Loucy (cell line): ENCODE measurements around the gene PPARGC1A.

Source experiments
- H2AFZ ChIP-seq: fragments of 200-600 bp; sonication (generic); 2 replicates; pipeline ENCODE4 v1.6.0; 2016; ENCODE audit warnings: antibody characterized with exemption, mild to moderate bottlenecking, low read length, moderate library complexity
- H3F3A ChIP-seq: fragments of 200-600 bp; 2 replicates; pipeline ENCODE4 v1.6.0; 2016; ENCODE audit warnings: antibody characterized with exemption, low read depth, mild to moderate bottlenecking
- H3K27me3 ChIP-seq: fragments of 200-600 bp; sonication (generic); 2 replicates; pipeline ENCODE4 v1.6.1; 2014; ENCODE audit warnings: low read length, mild to moderate bottlenecking; ENCODE audit not compliant: insufficient read depth, poor library complexity, severe bottlenecking
- H3K36me3 ChIP-seq: fragments of 200-600 bp; sonication (generic); 2 replicates; pipeline ENCODE4 v1.6.1; 2016; ENCODE audit warnings: low read length; ENCODE audit not compliant: insufficient read depth
- H3K4me1 ChIP-seq: fragments of 200-600 bp; sonication (generic); 2 replicates; pipeline ENCODE4 v1.5.1; 2014; ENCODE audit warnings: low read length, mild to moderate bottlenecking; ENCODE audit not compliant: insufficient read depth, poor library complexity, severe bottlenecking
- H3K4me2 ChIP-seq: fragments of 200-600 bp; sonication (generic); 2 replicates; pipeline ENCODE4 v1.6.0; 2014; ENCODE audit warnings: antibody characterized with exemption, low read length, low read depth, mild to moderate bottlenecking; ENCODE audit not compliant: poor library complexity, severe bottlenecking
- H3K4me3 ChIP-seq: fragments of 200-600 bp; sonication (generic); 2 replicates; pipeline ENCODE4 v1.5.1; 2014; ENCODE audit warnings: low read length, mild to moderate bottlenecking, mixed read lengths; ENCODE audit not compliant: poor library complexity, severe bottlenecking
- H3K79me2 ChIP-seq: fragments of 200-600 bp; sonication (generic); 2 replicates; pipeline ENCODE4 v1.6.1; 2014; ENCODE audit warnings: low read length; ENCODE audit not compliant: insufficient read depth
- H3K9ac ChIP-seq: fragments of 200-600 bp; sonication (generic); 2 replicates; pipeline ENCODE4 v1.6.0; 2014; ENCODE audit warnings: mild to moderate bottlenecking, low read depth, low read length, moderate library complexity; ENCODE audit not compliant: poor library complexity, severe bottlenecking
- H3K9me2 ChIP-seq: fragments of 200-600 bp; sonication (generic); replicated peaks from 2 replicates; pipeline ENCODE4 v1.6.1; 2016; ENCODE audit warnings: low read depth, low read length, mixed read lengths
- H3K9me3 ChIP-seq: fragments of 200-600 bp; sonication (generic); 2 replicates; pipeline ENCODE4 v1.6.1; 2014; ENCODE audit warnings: mild to moderate bottlenecking, antibody characterized with exemption, low read length, low read depth; ENCODE audit not compliant: insufficient read depth
- H4K20me1 ChIP-seq: fragments of 200-600 bp; sonication (generic); 2 replicates; pipeline ENCODE4 v1.6.0; 2014; ENCODE audit warnings: antibody characterized with exemption, low read length, mild to moderate bottlenecking; ENCODE audit not compliant: insufficient read depth, poor library complexity, severe bottlenecking
- EZH2phosphoT487 ChIP-seq: fragments of 200-600 bp; IDR thresholded peaks from 2 replicates; pipeline ENCODE4 v1.6.1; 2018; ENCODE audit warnings: antibody characterized with exemption, mild to moderate bottlenecking, moderate library complexity, borderline replicate concordance
- TF ChIP-seq, protein P1 (sequence below): fragments of 200-600 bp; sonication (generic); conservative IDR thresholded peaks from 2 replicates; pipeline ENCODE4 v1.5.1; 2014; ENCODE audit warnings: mild to moderate bottlenecking, antibody characterized with exemption, low read length

PPARGC1A gene

DNA sequence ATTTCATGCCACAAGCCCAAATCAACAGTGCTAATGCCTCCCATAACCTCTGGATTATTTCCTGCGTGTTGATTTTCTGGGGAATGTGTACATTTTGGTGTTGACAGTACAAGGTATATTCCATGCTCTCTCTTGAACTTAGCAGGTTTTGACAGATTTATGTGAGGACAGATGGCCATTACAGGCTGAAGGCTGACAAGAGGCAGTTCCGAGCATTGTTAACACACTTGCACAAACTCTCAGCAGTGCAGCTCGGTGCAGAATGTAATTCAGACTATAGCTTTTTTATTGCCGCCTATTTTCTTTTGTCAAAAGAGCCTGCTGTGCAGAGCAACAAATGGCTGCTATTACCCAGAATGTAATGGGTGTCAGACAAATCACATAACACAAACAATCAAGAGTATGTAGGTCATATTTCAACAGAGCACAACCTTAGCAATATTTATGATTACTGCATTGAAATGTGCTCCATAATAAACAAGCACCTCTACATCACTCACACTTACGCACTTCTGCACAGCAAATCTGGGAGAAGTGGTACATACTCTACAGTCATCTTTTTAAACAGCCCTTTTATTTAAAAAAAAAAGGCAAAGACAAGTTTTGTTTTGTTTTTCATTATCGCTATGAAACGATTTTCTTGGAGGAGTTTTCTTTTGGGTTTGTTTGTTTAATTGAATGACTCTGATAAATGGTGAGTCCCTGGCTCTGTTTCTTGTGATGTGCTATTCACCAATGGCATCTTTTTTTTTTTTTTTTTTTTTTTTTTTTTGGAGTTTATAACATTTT is 71.6 kb downstream of the PPARGC1A start:
- Histone ChIP-seq H3K36me3 (no peaks in the 10 kb centered on the region), H3K27me3 (no peaks in the 10 kb centered on the region), H3K4me3 (no peak overlapping the region), H2AFZ (no peak overlapping the region), H3F3A (no peaks in the 10 kb centered on the region), H3K9ac (no peak overlapping the region), H3K79me2 (no peaks in the 10 kb centered on the region), H3K4me2 (no peak overlapping the region), H3K9me3 (no peaks in the 10 kb centered on the region), H3K4me1 (no peaks in the 10 kb centered on the region), H3K9me2 (no peaks in the 10 kb centered on the region), H4K20me1 (no peaks in the 10 kb centered on the region)
- TF ChIP-seq, protein P1, sequence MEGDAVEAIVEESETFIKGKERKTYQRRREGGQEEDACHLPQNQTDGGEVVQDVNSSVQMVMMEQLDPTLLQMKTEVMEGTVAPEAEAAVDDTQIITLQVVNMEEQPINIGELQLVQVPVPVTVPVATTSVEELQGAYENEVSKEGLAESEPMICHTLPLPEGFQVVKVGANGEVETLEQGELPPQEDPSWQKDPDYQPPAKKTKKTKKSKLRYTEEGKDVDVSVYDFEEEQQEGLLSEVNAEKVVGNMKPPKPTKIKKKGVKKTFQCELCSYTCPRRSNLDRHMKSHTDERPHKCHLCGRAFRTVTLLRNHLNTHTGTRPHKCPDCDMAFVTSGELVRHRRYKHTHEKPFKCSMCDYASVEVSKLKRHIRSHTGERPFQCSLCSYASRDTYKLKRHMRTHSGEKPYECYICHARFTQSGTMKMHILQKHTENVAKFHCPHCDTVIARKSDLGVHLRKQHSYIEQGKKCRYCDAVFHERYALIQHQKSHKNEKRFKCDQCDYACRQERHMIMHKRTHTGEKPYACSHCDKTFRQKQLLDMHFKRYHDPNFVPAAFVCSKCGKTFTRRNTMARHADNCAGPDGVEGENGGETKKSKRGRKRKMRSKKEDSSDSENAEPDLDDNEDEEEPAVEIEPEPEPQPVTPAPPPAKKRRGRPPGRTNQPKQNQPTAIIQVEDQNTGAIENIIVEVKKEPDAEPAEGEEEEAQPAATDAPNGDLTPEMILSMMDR, result no peak
- TF ChIP-seq EZH2phosphoT487, result no peak

DNA sequence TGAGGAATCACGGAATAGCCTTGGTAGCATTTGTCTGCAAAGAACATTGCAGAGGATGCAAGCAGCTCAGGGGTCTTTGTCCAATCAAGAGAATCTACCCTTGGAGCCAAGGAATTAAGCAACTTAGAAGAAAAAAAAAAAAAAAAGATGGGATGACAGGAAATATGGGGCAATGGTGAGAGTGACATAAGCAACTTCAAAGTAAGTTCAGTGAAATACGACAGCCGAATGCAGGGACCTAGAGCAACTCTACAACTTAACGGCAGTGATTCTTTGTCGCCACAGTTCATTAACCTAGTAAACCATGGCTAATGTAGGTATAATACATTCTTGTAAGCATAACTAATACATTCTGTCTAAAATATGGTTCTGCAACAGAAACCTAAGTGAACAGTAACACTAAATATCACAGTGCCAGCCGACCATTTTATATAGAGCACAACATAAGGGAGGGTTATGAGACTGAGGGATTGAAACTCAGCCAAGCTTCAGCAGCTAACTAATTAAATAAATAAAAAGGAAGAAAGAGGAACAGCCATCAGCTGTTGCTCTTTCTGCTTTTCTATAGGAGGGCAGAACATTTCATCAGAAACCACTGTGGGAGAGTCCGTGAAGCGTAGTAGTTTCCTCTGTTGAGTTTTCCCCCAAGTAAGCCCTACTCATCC is 74.7 kb downstream of the PPARGC1A start:
- no peak overlapping the region for H3K9ac ChIP-seq
- no peaks in the 10 kb centered on the region for H3K9me2 ChIP-seq
- H3K9me3 ChIP-seq, result no peaks in the 10 kb centered on the region
- H2AFZ ChIP-seq, result no peak overlapping the region
- no peak overlapping the region for H3K4me3 ChIP-seq
- no peaks in the 10 kb centered on the region for H3K4me1 ChIP-seq
- no peak overlapping the region for H3K4me2 ChIP-seq
- no peaks in the 10 kb centered on the region for H3K36me3 ChIP-seq
- no peaks in the 10 kb centered on the region for H3K79me2 ChIP-seq
- H4K20me1 ChIP-seq, result no peaks in the 10 kb centered on the region
- no peaks in the 10 kb centered on the region for H3K27me3 ChIP-seq
- no peaks in the 10 kb centered on the region for H3F3A ChIP-seq
- TF ChIP-seq EZH2phosphoT487, result no peak
- TF ChIP-seq, protein P1, result no peak

DNA sequence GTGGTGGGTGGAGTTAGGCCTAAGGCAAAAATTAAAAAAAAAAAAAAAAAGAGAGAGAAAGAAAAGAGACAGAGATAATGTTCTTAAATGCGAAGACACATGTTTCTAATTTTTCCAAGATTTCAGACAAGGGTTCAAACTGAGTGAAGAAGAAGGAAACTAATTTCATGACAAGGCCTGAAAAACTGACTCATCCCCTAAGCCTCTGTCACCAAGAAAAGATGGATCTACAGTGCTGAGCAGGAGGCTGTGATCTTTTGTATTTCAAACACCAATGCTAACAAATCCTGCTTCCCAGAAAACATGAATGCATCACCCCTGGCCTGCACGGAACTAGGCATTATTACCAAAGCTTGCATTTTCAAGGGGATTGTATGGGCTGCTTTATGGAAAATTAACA is 75.3 kb downstream of the PPARGC1A start:
- no peaks in the 10 kb centered on the region for H3K9me3 ChIP-seq
- H3K4me2 ChIP-seq, result no peak overlapping the region
- no peak overlapping the region for H3K4me3 ChIP-seq
- no peaks in the 10 kb centered on the region for H3K9me2 ChIP-seq
- no peaks in the 10 kb centered on the region for H3K4me1 ChIP-seq
- H4K20me1 ChIP-seq, result no peaks in the 10 kb centered on the region
- H2AFZ ChIP-seq, result no peak overlapping the region
- TF ChIP-seq EZH2phosphoT487, result no peak
- no peak overlapping the region for H3K9ac ChIP-seq
- no peaks in the 10 kb centered on the region for H3K27me3 ChIP-seq
- H3F3A ChIP-seq, result no peaks in the 10 kb centered on the region
- H3K79me2 ChIP-seq, result no peaks in the 10 kb centered on the region
- H3K36me3 ChIP-seq, result no peaks in the 10 kb centered on the region
